ENCODE measurements around the gene PVALB.
"Not testable (repeated sequence)": the region's sequence is repeated elsewhere in the genome, so short reads cannot be mapped to it uniquely, and the experiment has no call there.

Gene PVALB

GRCh38 chr22:36754881-36755280 lies 62.0 kb downstream of the PVALB start:
- not testable (repeated sequence) for DNase-seq

- no peak for DNase-seq
Observed at GRCh38 chr22:36753916-36754315, 62.9 kb downstream of the PVALB start.

GRCh38 chr22:36753120-36753802 lies 63.6 kb downstream of the PVALB start:
- no peak for DNase-seq

All from NCI-H524 treated with DMSO at 0.1 percent for 48 hours (cell line).